Stimulated activated CD8-positive, alpha-beta memory T cell treated with anti-CD3 and anti-CD28 coated beads, Interleukin-2, amount 100 ng/mL, for 1 hour (primary cell): Measurements from ENCODE around the gene SLC6A8.
"Not testable (repeated sequence)": the region's sequence is repeated elsewhere in the genome, so short reads cannot be mapped to it uniquely, and the experiment has no call there.

Experiments used
- DNase-seq, 2 donors: peaks; one replicate each; pipeline ENCODE4 v3.0.0-alpha.2; 2020; ENCODE audit warnings: low read depth in 2 of 2

SLC6A8 gene

DNA sequence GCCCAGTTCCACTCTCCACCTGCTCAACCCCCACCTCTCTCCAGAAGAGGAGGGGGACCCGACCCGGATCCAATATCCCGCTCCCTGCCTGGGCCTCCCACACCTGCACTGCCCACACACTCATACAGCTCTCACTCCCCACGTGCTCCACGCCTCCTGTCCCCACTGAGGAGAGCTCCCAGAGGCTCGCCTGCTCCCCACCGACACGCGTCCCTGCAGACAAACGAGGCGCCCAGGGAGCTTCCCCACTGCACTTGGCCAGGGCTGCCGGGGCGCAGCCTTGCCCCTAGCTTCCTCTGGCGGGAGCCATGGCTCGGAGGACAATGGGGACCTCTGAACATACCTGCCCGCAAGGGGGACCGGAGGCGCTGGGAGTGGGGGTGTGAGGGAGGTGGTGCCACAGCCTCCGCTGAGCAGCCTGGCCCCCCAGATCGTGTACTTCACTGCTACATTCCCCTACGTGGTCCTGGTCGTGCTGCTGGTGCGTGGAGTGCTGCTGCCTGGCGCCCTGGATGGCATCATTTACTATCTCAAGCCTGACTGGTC lies 5.0 kb downstream of the SLC6A8 start:
- DNase-seq: no peak

DNA sequence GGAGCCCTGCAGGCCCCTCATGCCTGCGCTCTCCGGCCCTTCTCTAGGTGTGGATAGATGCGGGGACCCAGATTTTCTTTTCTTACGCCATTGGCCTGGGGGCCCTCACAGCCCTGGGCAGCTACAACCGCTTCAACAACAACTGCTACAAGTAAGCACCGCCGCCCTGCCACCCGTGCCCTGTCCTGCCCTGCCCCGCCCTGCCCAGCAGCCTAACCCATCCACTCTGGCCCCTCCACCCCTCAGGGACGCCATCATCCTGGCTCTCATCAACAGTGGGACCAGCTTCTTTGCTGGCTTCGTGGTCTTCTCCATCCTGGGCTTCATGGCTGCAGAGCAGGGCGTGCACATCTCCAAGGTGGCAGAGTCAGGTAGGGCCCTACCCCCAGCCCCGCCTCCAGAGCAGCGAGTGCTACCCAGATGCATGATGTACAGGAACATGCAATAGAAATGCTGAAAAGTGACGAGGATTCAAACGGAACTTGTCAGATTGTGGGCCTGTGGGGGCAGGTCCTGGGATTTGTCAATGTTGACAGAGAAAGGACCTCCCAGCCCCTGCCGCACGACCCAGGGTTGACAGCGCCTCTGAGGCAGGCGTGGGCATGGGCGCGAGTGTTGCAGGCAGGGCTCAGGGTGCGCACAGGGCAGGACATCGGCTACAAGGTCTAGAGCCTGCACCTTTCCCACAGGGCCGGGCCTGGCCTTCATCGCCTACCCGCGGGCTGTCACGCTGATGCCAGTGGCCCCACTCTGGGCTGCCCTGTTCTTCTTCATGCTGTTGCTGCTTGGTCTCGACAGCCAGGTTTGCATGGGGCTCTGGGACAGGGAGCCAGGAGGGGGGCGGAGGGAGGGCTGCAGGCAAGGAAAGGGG lies 5.7 kb downstream of the SLC6A8 start:
- no peak for DNase-seq

DNA sequence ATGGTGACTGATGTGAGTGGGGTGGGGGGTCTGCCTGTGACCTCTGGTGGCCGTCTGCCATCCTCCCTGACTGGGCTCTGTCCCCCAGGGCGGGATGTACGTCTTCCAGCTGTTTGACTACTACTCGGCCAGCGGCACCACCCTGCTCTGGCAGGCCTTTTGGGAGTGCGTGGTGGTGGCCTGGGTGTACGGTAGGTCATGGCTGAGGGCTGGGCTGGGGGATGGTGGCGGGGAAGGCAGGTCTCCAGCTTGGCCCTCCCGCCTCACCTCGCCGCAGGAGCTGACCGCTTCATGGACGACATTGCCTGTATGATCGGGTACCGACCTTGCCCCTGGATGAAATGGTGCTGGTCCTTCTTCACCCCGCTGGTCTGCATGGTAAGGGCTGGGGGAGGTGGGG lies 6.5 kb downstream of the SLC6A8 start:
- DNase-seq: not testable (repeated sequence)

DNA sequence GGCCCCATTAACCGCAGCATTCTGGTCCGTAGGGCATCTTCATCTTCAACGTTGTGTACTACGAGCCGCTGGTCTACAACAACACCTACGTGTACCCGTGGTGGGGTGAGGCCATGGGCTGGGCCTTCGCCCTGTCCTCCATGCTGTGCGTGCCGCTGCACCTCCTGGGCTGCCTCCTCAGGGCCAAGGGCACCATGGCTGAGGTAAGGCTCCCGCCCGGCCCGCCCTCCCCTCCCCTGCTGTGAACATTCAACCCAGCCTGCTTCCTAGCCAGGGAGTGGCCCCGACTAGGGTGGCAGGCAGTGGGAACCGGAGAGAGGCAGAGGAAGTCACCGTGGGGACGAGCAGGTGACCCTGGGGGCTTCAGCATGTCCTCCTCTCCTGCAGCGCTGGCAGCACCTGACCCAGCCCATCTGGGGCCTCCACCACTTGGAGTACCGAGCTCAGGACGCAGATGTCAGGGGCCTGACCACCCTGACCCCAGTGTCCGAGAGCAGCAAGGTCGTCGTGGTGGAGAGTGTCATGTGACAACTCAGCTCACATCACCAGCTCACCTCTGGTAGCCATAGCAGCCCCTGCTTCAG lies 7.1 kb downstream of the SLC6A8 start:
- DNase-seq: no peak

- no peak for DNase-seq
These were observed 8.4 kb downstream of the SLC6A8 start for GRCh38 chrX:153696100-153696499.

GRCh38 chrX:153696538-153696937 lies 8.8 kb downstream of the SLC6A8 start:
- not testable (repeated sequence) for DNase-seq

- DNase-seq: not testable (repeated sequence)
These were observed 9.4 kb downstream of the SLC6A8 start for GRCh38 chrX:153696986-153697722.

GRCh38 chrX:153697924-153698865 lies 10.5 kb downstream of the SLC6A8 start:
- DNase-seq: no peak

GRCh38 chrX:153699210-153699783 lies 11.6 kb downstream of the SLC6A8 start:
- not testable (repeated sequence) for DNase-seq

GRCh38 chrX:153699784-153700371 lies 12.2 kb downstream of the SLC6A8 start:
- not testable (repeated sequence) for DNase-seq

DNA sequence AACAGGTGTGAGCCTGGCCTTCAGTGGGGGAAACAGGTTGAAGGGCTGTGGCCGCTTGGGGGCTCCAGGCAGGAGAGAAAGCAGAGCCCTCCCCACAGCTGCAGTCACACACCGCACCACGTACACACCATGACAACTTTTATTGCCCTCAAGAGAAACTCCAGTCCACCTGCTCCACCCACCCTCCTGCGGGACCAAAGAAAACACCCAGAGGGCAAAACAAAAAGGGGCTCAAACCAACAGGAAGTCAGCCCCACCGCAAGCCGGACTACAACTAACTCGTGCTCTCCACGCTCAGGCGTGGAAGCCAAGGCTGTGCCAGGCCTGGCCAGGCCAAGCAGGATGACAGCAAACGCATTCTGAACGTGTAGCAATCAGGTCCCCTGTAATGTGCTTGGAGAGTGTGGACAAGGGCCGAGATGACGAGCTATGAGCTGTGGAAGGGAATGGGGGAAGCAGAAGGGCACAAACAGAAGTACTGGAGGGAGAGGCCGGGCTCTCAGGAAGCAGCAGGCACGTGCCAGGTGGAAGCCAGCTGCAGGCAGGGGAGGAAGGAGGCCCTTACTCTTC lies 12.7 kb downstream of the SLC6A8 start:
- DNase-seq: no peak

- no peak for DNase-seq
These were observed 13.2 kb downstream of the SLC6A8 start for GRCh38 chrX:153700967-153701366.

GRCh38 chrX:153701706-153702105 lies 14.0 kb downstream of the SLC6A8 start:
- no peak for DNase-seq

DNA sequence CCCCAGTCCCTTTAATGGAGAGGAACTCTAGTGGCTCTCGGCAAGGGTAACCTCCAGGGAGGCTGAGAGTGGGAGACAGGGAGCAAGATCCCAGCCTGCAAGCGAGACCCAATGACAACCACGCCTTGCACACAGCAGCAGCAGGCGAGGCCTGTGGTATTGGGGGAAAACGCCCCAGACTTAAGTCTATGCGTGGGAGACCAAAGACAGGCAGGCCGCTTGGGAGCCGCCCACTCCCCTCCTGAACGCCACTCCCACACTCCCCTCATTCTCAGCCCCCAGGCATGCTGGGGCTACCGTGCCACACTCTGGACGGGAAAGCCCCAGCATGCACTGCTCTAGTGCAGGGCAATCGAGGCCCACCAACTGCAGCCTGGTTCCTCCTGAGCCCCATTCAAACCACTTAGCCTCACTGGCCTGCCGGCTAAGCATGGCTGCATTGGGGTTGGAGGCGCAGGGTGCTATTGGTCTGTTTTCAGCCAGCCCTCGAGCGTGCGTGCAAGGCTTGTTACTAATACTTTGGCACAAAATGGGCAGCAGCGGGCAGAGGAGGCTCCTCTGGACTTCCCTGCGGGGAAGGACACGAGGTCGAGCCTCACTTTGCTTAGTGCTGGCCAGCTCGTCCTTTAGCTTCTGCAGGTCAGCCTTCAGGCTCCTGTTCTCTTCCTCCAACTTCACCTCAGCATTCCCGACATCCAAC lies 14.8 kb downstream of the SLC6A8 start:
- DNase-seq: no peak

GRCh38 chrX:153703036-153703370 lies 15.3 kb downstream of the SLC6A8 start:
- DNase-seq: no peak

DNA sequence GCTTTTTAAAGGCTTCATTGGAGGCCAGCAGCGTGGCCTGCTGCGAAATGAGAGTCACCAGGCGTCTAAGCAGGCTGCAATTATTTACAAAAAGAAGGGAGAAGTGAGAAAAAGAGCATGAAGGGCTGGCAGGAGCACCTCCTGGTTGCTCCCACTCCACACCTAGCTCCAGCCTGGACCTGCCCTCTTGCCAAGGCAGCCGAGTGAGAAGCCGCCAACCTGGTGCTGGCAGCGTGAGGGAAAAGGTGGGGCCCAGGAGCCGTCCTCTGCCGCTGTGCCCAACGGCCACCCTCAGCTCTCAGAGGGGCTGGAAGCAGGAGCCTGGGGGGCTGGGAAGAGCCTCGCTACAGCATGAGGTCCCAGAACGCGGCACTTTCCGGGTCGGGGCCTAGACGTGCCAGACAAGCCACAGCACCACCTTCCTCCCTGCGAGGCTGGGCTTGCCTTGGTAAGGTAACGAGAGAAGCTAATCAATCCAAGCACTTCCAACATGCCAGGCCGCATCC lies 16.3 kb downstream of the SLC6A8 start:
- no peak for DNase-seq

GRCh38 chrX:153704631-153705402 lies 17.1 kb downstream of the SLC6A8 start:
- DNase-seq: not testable (repeated sequence)

DNA sequence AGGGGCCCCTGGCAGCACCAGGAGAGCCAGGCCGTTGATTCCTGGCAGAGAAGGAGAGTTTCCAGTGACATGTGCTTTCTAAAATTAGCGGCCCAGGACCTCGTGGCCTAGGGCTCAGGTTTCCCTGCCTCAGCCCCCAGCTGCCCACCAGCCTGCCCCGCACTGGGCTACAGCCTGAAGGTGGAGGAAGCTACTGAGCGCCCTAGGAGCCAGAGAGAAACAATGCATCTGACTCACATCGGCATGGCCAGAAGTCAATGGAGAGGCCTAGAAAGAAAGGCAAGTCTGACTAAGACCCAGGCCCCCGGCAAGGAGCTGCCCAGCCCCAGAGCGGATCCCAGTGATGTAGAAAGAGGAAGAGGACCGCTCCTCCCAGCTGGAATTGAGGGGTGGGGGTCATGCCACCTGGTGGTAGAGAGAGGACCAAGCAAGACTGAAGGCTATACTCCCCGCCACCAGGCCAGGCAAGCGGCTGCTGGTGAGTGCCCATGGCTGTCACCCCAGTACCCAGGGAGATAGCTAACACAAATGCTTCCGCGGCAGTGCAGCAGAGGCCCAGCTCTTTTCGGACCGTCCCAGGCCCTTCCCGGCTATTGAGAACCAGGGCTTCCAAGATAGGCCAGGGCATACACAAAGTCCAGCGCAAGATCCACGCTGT lies 17.8 kb downstream of the SLC6A8 start:
- DNase-seq: not testable (repeated sequence)
